ENCODE data around the gene CILP2. TPM values are rescaled to one million over a fixed set of nuclear protein-coding genes. Genes with fewer than 3 reads are reported as not detected.

Gene CILP2
- total RNA-seq, 1 experiment from 2014 or later: 2.0 TPM

DNA sequence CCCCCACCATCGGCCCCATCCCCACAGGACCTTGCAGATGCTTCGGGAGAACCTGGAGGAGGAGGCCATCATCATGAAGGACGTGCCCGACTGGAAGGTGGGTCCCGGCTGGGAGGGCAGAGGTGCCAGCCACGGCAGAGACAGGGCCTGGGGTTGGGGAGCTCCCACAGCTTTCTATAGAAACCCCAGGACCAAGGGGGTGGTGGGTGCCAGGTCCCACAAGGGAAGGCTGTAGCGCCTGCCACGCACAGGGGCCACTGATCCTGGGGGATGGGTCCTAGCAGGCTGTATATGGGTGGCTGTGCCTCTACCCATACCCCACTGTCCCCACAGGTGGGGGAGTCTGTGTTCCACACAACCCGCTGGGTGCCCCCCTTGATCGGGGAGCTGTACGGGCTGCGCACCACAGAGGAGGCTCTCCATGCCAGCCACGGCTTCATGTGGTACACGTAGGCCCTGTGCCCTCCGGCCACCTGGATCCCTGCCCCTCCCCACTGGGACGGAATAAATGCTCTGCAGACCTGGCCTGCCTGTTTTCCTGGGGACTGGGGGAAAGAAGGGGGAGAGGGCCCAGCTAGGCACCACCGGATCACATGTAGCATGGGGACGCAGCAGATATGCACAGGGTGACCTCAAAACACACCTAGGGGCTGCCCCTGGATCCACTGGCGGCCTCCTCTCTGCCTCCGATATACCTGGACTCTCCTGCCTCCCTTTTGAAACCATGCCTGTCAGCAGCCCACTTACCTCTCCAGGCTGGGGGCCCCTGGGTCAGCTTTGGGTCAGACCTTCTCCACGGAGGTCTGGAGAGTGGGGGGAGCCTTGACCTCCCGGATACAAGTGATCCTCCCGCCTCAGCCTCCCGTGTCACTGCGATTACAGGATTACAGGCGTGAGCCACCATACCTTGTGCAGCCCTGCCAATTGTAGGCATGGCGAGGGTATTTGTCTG lies 10.1 kb upstream of the CILP2 start:
- DNase-seq: no peak
- BruUV-seq (replicated peaks): no TSS peak
- no peak for ATAC-seq
- H3K27me3 ChIP-seq (ENCODE audit: low read length): no peaks in the 10 kb centered on the region
- no peak overlapping the region for H2AFZ ChIP-seq (ENCODE audit: low read length)
- H3K4me3 ChIP-seq (ENCODE audit: low read length): no peak overlapping the region
- intact Hi-C loops (cut with micrococcal nuclease): no loop called here
- H3K4me1 ChIP-seq (ENCODE audit: insufficient read depth, low read length): no peaks in the 10 kb centered on the region
- no peak overlapping the region for H3K27ac ChIP-seq (ENCODE audit: low read length)
- H3K4me2 ChIP-seq (ENCODE audit: low read length): no peak overlapping the region
- peaks cover 21% of the 10 kb centered on the region for H3K79me2 ChIP-seq (ENCODE audit: low read length)
- peaks cover 13% of the 10 kb centered on the region; the same call in 1 of the 2 replicates for H3K36me3 ChIP-seq (ENCODE audit: low read depth, low read length)
- no peak for TF ChIP-seq EZH2 (IDR thresholded peaks at IDR 0.05; ENCODE audit: low read length, unreplicated experiment)
- TF ChIP-seq, protein P1, sequence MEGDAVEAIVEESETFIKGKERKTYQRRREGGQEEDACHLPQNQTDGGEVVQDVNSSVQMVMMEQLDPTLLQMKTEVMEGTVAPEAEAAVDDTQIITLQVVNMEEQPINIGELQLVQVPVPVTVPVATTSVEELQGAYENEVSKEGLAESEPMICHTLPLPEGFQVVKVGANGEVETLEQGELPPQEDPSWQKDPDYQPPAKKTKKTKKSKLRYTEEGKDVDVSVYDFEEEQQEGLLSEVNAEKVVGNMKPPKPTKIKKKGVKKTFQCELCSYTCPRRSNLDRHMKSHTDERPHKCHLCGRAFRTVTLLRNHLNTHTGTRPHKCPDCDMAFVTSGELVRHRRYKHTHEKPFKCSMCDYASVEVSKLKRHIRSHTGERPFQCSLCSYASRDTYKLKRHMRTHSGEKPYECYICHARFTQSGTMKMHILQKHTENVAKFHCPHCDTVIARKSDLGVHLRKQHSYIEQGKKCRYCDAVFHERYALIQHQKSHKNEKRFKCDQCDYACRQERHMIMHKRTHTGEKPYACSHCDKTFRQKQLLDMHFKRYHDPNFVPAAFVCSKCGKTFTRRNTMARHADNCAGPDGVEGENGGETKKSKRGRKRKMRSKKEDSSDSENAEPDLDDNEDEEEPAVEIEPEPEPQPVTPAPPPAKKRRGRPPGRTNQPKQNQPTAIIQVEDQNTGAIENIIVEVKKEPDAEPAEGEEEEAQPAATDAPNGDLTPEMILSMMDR (conservative IDR thresholded peaks at IDR 0.05; ENCODE audit: low read depth, low read length): no peak
- TF ChIP-seq EZH2phosphoT487 (IDR thresholded peaks at IDR 0.05; ENCODE audit: borderline replicate concordance, low read length): no peak
- POLR2A ChIA-PET (ENCODE audit: unreplicated experiment): no interaction called here
- H3K9ac ChIP-seq (ENCODE audit: low read length): no peak overlapping the region
- no peaks in the 10 kb centered on the region for H3K9me2 ChIP-seq (replicated peaks; ENCODE audit: low read length)
- no peaks in the 10 kb centered on the region for H3F3A ChIP-seq (ENCODE audit: low read length, unreplicated experiment)
- H3K9me3 ChIP-seq (ENCODE audit: low read length): no peaks in the 10 kb centered on the region
- CTCF ChIA-PET: no interaction called here
- 0 out of 2 replicates have a peak, but pooled peaks cover 2% of the 10 kb centered on the region for H4K20me1 ChIP-seq (ENCODE audit: low read length)

DNA sequence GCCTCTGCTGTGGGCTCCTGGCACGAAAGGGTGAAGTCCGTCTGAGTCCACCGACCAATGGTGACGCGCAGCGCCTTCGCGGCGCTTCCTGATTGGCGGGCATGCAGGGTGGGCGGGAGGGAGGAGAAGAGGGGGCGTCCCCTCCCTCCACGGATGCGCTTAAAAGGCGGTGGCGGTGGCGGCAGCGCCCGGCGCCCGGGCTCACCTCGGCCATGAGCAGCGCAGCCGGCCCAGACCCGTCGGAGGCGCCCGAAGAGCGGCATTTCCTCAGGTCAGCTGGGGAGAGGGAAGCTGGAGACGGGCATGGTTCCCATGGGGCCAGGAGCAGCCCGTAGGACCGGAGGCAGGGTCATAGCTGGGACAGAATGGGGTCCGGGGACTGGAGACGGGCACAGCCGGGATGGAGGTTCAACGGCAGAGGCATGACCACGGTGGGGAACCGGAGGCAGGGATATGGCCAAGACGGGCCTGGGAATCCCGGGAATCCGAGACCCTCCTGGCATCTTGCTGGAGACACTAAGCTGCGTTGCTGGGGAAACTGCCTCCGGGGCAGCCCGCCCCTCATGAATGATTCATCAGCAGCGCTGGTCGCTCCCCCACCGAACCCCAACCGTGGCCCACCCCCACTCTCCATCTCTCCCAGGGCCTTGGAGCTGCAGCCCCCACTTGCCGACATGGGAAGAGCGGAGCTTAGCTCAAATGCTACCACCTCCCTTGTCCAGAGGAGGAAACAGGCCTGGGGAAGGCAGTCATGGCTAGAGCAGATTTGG lies 9.2 kb upstream of the CILP2 start, which contains the start of gene YJEFN3:
Gene YJEFN3 (plus strand): TSS at position 191 of the 770 bp plus-strand sequence. CDS start 22 bp downstream, at position 213.
- ATAC-seq (no peak), DNase-seq (no peak)
- BruUV-seq (replicated peaks): no TSS peak
- Histone ChIP-seq H3K27me3 (ENCODE audit: low read length) (no peaks in the 10 kb centered on the region), H3F3A (ENCODE audit: low read length, unreplicated experiment) (no peaks in the 10 kb centered on the region), H3K4me2 (ENCODE audit: low read length) (no peak within 1 kb of the TSS), H3K9me3 (ENCODE audit: low read length) (no peaks in the 10 kb centered on the region), H3K27ac (ENCODE audit: low read length) (no peak within 1 kb of the TSS), H3K9me2 (replicated peaks; ENCODE audit: low read length) (no peaks in the 10 kb centered on the region), H3K9ac (ENCODE audit: low read length) (no peak within 1 kb of the TSS), H3K36me3 (ENCODE audit: low read depth, low read length) (peaks cover 12% of the 10 kb centered on the region; the same call in 1 of the 2 replicates), H3K79me2 (ENCODE audit: low read length) (peaks cover 11% of the 10 kb centered on the region), H2AFZ (ENCODE audit: low read length) (no peak within 1 kb of the TSS), H3K4me3 (ENCODE audit: low read length) (no peak within 1 kb of the TSS), H4K20me1 (ENCODE audit: low read length) (no peaks in the 10 kb centered on the region), H3K4me1 (ENCODE audit: insufficient read depth, low read length) (no peaks in the 10 kb centered on the region)
- TF ChIP-seq EZH2phosphoT487 (IDR thresholded peaks at IDR 0.05; ENCODE audit: borderline replicate concordance, low read length) (no peak), EZH2 (IDR thresholded peaks at IDR 0.05; ENCODE audit: low read length, unreplicated experiment) (no peak)
- TF ChIP-seq, protein P1 (conservative IDR thresholded peaks at IDR 0.05; ENCODE audit: low read depth, low read length): no peak
- ChIA-PET CTCF (no interaction called here), POLR2A (ENCODE audit: unreplicated experiment) (no interaction called here)
- intact Hi-C loops (cut with micrococcal nuclease): no loop called here

Measured in PC-3 (cell line).